Measurements from ENCODE around the gene TRPV3. TPM values are rescaled to one million over a fixed set of nuclear protein-coding genes. Genes with fewer than 3 reads are reported as not detected.
A peak's percentile ranks its signal among the peaks of the same experiment; 100 is the strongest.

Gene TRPV3
- total and polyA plus RNA-seq, 2 of the 13 experiments (the other 11 are each of a cell fraction or from before 2014, with no cell fraction given): 0.90 to 1.0 TPM

DNA sequence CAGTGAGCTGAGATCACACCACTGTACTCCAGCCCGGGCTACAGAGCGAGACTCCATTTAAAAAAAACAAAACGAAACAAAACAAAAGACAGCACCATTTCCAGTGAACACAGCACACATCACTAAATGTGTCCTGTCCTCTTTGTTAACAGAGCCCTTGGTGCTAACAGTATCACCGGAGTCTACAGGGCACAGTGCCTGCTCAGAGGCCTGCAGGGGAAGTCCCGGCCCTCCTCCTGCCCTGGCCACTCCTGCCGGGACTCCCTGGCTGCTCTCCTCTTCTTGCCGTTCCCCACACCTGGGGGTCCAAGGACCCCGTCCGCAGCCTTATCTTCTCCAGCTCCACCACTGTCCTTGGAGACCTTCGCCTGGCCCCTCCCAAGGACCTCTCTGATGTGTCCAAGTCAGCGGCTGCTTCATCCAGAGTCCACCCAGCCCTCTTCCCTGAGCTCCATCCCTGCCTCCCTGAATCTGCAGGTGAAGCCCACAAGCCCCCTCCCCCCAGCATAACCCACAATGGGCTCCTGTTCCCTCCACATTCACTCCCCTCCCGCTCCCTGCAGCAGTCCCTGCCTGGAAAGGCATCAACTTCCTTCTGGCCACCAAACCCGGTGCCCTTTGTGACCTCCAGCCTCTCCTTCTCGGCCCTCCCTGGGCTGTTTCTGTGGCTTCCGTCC, 43.1 kb upstream of the TRPV3 start:
- Histone ChIP-seq H3K4me1 (ENCODE audit: insufficient read depth, low read length) (peaks cover 5% of the 10 kb centered on the region; the same call in 1 of the 2 replicates), H3K27me3 (ENCODE audit: control insufficient read depth in 1 of 2, insufficient read depth in 2 of 2, low read length in 2 of 2) (no peaks in the 10 kb centered on the region), H3K36me3 (replicated peaks in 1 of 2; ENCODE audit: control insufficient read depth in 1 of 2, insufficient read depth in 2 of 2, low read length in 2 of 2) (peaks cover 3 to 8% of the 10 kb centered on the region in 2 experiments; a peak in 2 of 5 replicates), H3K4me2 (ENCODE audit: low read depth, low read length) (no peak overlapping the region), H3K4me3 (replicated peaks in 1 of 3; ENCODE audit: insufficient read depth in 1 of 3, low read depth in 2 of 3, low read length in 3 of 3) (no peak overlapping the region), H2AFZ (ENCODE audit: low read length) (no peak overlapping the region), H3K9ac (ENCODE audit: insufficient read depth, low read depth, low read length) (no peak overlapping the region), H3K79me2 (ENCODE audit: insufficient read depth, low read length) (no peaks in the 10 kb centered on the region), H4K20me1 (ENCODE audit: insufficient read depth, low read length) (no peaks in the 10 kb centered on the region), H3K27ac (ENCODE audit: extremely low read length, insufficient read depth, low read length) (no peak overlapping the region), H3K9me3 (ENCODE audit: low read length) (no peaks in the 10 kb centered on the region)
- FAIRE-seq: no peak
- ATAC-seq: peak; percentile 12; the same call in 2 of the 3 replicates
- in situ Hi-C loops (cut with HindIII; ENCODE audit: extremely low pct_ligation_motif_present, low pct_unique_long_range_greater_than_20kb) (no loop called here), intact Hi-C loops (cut with micrococcal nuclease; ENCODE audit: unreplicated experiment) (no loop called here)
- BruUV-seq (replicated peaks): no TSS peak
- DNase-seq (ENCODE audit: low spot score): no peak
- 98% methylated on average over 15 of the region's 15 CpGs for WGBS (ENCODE audit: low lambda C conversion rate)
- POLR2A ChIA-PET: no interaction called here
- CTCF ChIA-PET (ENCODE audit: low intra/inter-chr PET ratio, low total read pairs): no interaction called here
- TF ChIP-seq AGO2 (optimal IDR thresholded peaks at IDR 0.05; ENCODE audit: low read depth, low read length) (peak; percentile 15), ZNF652 (CRISPR knock-in tag; IDR thresholded peaks at IDR 0.05; ENCODE audit: borderline replicate concordance, low read depth) (no peak), ZBTB42 (CRISPR knock-in tag; IDR thresholded peaks at IDR 0.05) (no peak), RBM22 (optimal IDR thresholded peaks at IDR 0.05; ENCODE audit: low read length) (peak; percentile 22)

DNA sequence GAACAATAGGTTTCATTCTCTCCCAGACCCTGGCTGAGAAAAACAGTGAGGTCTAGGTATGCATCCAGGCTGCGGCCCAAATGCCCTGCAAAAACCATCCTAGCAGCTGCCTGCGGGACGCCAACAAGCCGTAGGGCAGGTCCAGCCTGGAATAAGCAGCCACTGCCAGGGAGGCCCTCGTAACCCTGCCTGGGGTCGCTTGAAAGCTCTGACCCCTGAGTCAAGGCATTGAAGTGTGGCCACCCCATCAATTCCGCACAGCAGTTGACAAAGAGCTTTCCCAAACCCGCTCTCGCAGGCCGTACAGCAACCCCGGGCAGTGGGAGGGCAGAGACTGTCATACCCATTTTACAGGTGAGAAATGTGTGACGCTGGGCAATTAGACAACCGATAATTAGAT, 40.5 kb upstream of the TRPV3 start:
- in situ Hi-C loops (cut with HindIII; ENCODE audit: extremely low pct_ligation_motif_present, low pct_unique_long_range_greater_than_20kb) (no loop called here), intact Hi-C loops (cut with micrococcal nuclease; ENCODE audit: unreplicated experiment) (no loop called here)
- no peaks in the 10 kb centered on the region for H3K79me2 ChIP-seq (ENCODE audit: insufficient read depth, low read length)
- no peak for FAIRE-seq
- no peaks in the 10 kb centered on the region for H3K4me1 ChIP-seq (ENCODE audit: insufficient read depth, low read length)
- ChIA-PET CTCF (ENCODE audit: low intra/inter-chr PET ratio, low total read pairs) (no interaction called here), POLR2A (no interaction called here)
- 89% methylated on average over 9 of the region's 13 CpGs for WGBS (ENCODE audit: low lambda C conversion rate)
- no peaks in the 10 kb centered on the region for H3K9me3 ChIP-seq (ENCODE audit: low read length)
- ATAC-seq: no peak
- H3K27ac ChIP-seq (ENCODE audit: extremely low read length, insufficient read depth, low read length): no peak overlapping the region
- no peak overlapping the region for H3K4me3 ChIP-seq (replicated peaks in 1 of 3; ENCODE audit: insufficient read depth in 1 of 3, low read depth in 2 of 3, low read length in 3 of 3)
- H3K9ac ChIP-seq (ENCODE audit: insufficient read depth, low read depth, low read length): no peak overlapping the region
- no peak for DNase-seq (ENCODE audit: low spot score)
- no peak overlapping the region for H2AFZ ChIP-seq (ENCODE audit: low read length)
- H3K4me2 ChIP-seq (ENCODE audit: low read depth, low read length): no peak overlapping the region
- no peaks in the 10 kb centered on the region for H4K20me1 ChIP-seq (ENCODE audit: insufficient read depth, low read length)
- peaks cover 3 to 5% of the 10 kb centered on the region in 2 experiments; a peak in 3 of 5 replicates for H3K36me3 ChIP-seq (replicated peaks in 1 of 2; ENCODE audit: control insufficient read depth in 1 of 2, insufficient read depth in 2 of 2, low read length in 2 of 2)
- TF ChIP-seq GPN1 (CRISPR knock-in tag; IDR thresholded peaks at IDR 0.05; ENCODE audit: borderline replicate concordance): no peak
- TF ChIP-seq, protein P1, sequence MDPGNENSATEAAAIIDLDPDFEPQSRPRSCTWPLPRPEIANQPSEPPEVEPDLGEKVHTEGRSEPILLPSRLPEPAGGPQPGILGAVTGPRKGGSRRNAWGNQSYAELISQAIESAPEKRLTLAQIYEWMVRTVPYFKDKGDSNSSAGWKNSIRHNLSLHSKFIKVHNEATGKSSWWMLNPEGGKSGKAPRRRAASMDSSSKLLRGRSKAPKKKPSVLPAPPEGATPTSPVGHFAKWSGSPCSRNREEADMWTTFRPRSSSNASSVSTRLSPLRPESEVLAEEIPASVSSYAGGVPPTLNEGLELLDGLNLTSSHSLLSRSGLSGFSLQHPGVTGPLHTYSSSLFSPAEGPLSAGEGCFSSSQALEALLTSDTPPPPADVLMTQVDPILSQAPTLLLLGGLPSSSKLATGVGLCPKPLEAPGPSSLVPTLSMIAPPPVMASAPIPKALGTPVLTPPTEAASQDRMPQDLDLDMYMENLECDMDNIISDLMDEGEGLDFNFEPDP (CRISPR knock-in tag; conservative IDR thresholded peaks at IDR 0.05): no peak
- TF ChIP-seq NFE2L2 (IDR thresholded peaks at IDR 0.05; ENCODE audit: low read length): no peak
- no peak for TF ChIP-seq ZNF644 (CRISPR knock-in tag; IDR thresholded peaks at IDR 0.05; ENCODE audit: low read depth)
- no peak for TF ChIP-seq CREM (IDR thresholded peaks at IDR 0.05)
- no peak for TF ChIP-seq CREM (CRISPR knock-in tag; IDR thresholded peaks at IDR 0.05)
- TF ChIP-seq, protein P2, sequence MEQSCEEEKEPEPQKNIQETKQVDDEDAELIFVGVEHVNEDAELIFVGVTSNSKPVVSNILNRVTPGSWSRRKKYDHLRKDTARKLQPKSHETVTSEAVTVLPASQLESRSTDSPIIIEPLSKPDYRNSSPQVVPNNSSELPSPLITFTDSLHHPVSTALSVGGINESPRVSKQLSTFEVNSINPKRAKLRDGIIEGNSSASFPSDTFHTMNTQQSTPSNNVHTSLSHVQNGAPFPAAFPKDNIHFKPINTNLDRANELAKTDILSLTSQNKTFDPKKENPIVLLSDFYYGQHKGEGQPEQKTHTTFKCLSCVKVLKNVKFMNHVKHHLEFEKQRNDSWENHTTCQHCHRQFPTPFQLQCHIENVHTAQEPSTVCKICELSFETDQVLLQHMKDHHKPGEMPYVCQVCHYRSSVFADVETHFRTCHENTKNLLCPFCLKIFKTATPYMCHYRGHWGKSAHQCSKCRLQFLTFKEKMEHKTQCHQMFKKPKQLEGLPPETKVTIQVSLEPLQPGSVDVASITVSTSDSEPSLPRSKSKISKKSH (CRISPR knock-in tag; IDR thresholded peaks at IDR 0.05; ENCODE audit: borderline replicate concordance): no peak
- TF ChIP-seq ZNF816 (CRISPR knock-in tag; IDR thresholded peaks at IDR 0.05; ENCODE audit: borderline replicate concordance): no peak
- no TSS peak for BruUV-seq (replicated peaks)
- no peaks in the 10 kb centered on the region for H3K27me3 ChIP-seq (ENCODE audit: control insufficient read depth in 1 of 2, insufficient read depth in 2 of 2, low read length in 2 of 2)
